ENCODE measurements around the gene IGFBP3.

GRCh38 chr7:45891462-45892402 lies 29.3 kb downstream of the IGFBP3 start:
- TF ChIP-seq CTCF (IDR thresholded peaks at IDR 0.05) (no peak), POLR2A (IDR thresholded peaks at IDR 0.05) (no peak), EP300 (IDR thresholded peaks at IDR 0.05) (no peak)

Data from gastroesophageal sphincter (tissue), 3 donors.